Putamen (tissue), 1 donor: ENCODE measurements around the gene FBXL7.

Experiments
- DNase-seq: peaks from one replicate; pipeline ENCODE4 v3.0.0-alpha.2; 2016; ENCODE audit warnings: low spot score

Gene FBXL7

GRCh38 chr5:15579193-15579990 is 79.4 kb downstream of the FBXL7 start:
- no peak for DNase-seq

- no peak for DNase-seq
Measured at GRCh38 chr5:15584528-15584927, 84.5 kb downstream of the FBXL7 start.

- DNase-seq, result no peak
Measured at GRCh38 chr5:15585128-15585527, 85.1 kb downstream of the FBXL7 start.

GRCh38 chr5:15585841-15586591 is 86.0 kb downstream of the FBXL7 start:
- no peak for DNase-seq

GRCh38 chr5:15587916-15588315 is 87.9 kb downstream of the FBXL7 start:
- no peak for DNase-seq

- DNase-seq, result no peak
Measured at GRCh38 chr5:15592728-15593127, 92.7 kb downstream of the FBXL7 start.

GRCh38 chr5:15594977-15595568 is 95.1 kb downstream of the FBXL7 start:
- DNase-seq, result no peak

GRCh38 chr5:15595929-15596328 is 95.9 kb downstream of the FBXL7 start:
- no peak for DNase-seq

GRCh38 chr5:15596936-15597335 is 97.0 kb downstream of the FBXL7 start:
- DNase-seq, result no peak

GRCh38 chr5:15597804-15598203 is 97.8 kb downstream of the FBXL7 start:
- no peak for DNase-seq

GRCh38 chr5:15598294-15598902 is 98.4 kb downstream of the FBXL7 start:
- no peak for DNase-seq

- no peak for DNase-seq
Measured at GRCh38 chr5:15600035-15600434, 100.1 kb downstream of the FBXL7 start.

- peak; percentile 27 for DNase-seq
Measured at GRCh38 chr5:15601274-15601673, 101.3 kb downstream of the FBXL7 start.

- DNase-seq, result no peak
Measured at GRCh38 chr5:15601853-15602252, 101.9 kb downstream of the FBXL7 start.

GRCh38 chr5:15604986-15605385 is 105.0 kb downstream of the FBXL7 start:
- DNase-seq, result no peak

GRCh38 chr5:15606197-15606596 is 106.2 kb downstream of the FBXL7 start:
- no peak for DNase-seq

- DNase-seq, result no peak
Measured at GRCh38 chr5:15607076-15607475, 107.1 kb downstream of the FBXL7 start.

GRCh38 chr5:15609076-15609725 is 109.2 kb downstream of the FBXL7 start:
- peak; percentile 18 for DNase-seq

GRCh38 chr5:15610216-15610615 is 110.2 kb downstream of the FBXL7 start:
- DNase-seq, result no peak

GRCh38 chr5:15611008-15611407 is 111.0 kb downstream of the FBXL7 start:
- no peak for DNase-seq

- no peak for DNase-seq
Measured at GRCh38 chr5:15612915-15613635, 113.1 kb downstream of the FBXL7 start.
